ENCODE results near the gene MARCHF9. TPM values are rescaled to one million over a fixed set of nuclear protein-coding genes. Genes with fewer than 3 reads are reported as not detected.

MARCHF9 gene
- total and polyA plus RNA-seq, 2 experiments from 2014 or later: 0.18 to 0.97 TPM

- 18 to 22% methylated on average over 13 to 17 of the region's 17 CpGs for WGBS, 2 experiments (ENCODE audit: low coverage in 1 of 2, low lambda C conversion rate in 2 of 2, missing lambda C conversion rate in 2 of 2)
- H3K4me2 ChIP-seq (ENCODE audit: unreplicated experiment): peak overlapping the region; percentile 73
- no peaks in the 10 kb centered on the region for H4K20me1 ChIP-seq (ENCODE audit: insufficient read depth)
- in situ Hi-C loops (cut with MboI): no loop called here
- peaks cover 15% of the 10 kb centered on the region for H3K27me3 ChIP-seq (replicated peaks; ENCODE audit: insufficient read depth)
- no peaks in the 10 kb centered on the region for H3K36me3 ChIP-seq (ENCODE audit: low read depth)
- no peak overlapping the region for H3K27ac ChIP-seq
- peak overlapping the region; percentile 49 for H3K9ac ChIP-seq
- no peak for DNase-seq
- H3F3A ChIP-seq (ENCODE audit: insufficient read depth): peaks cover 4% of the 10 kb centered on the region; the same call in 1 of the 2 replicates
- H3K9me2 ChIP-seq (ENCODE audit: insufficient read depth): no peaks in the 10 kb centered on the region
- no peaks in the 10 kb centered on the region for H3K9me3 ChIP-seq (ENCODE audit: low read depth)
- peak overlapping the region; percentile 65 for H3K4me3 ChIP-seq
- TF ChIP-seq EZH2 (IDR thresholded peaks at IDR 0.05; ENCODE audit: insufficient read depth, poor library complexity, severe bottlenecking) (no peak), EZH2phosphoT487 (IDR thresholded peaks at IDR 0.05; ENCODE audit: insufficient read depth, low read depth) (no peak)
- peak overlapping the region; percentile 68 for H2AFZ ChIP-seq
- H3K4me1 ChIP-seq (ENCODE audit: insufficient read depth): 0 out of 2 replicates have a peak, but pooled peaks cover 9% of the 10 kb centered on the region
- no peaks in the 10 kb centered on the region for H3K79me2 ChIP-seq (ENCODE audit: insufficient read depth)
Observed at GRCh38 chr12:57764662-57765002, 9.7 kb downstream of the MARCHF9 start.

- in situ Hi-C loops (cut with MboI): no loop called here
- WGBS, 2 experiments (ENCODE audit: low coverage in 1 of 2, low lambda C conversion rate in 2 of 2, missing lambda C conversion rate in 2 of 2): 1 to 4% methylated on average over 38 to 57 of the region's 60 CpGs
- Histone ChIP-seq H3K9ac (peak overlapping the region; percentile 49), H3K4me3 (peak overlapping the region; percentile 65), H3K27me3 (replicated peaks; ENCODE audit: insufficient read depth) (peaks cover 15% of the 10 kb centered on the region), H3K4me1 (ENCODE audit: insufficient read depth) (0 out of 2 replicates have a peak, but pooled peaks cover 9% of the 10 kb centered on the region), H3K36me3 (ENCODE audit: low read depth) (no peaks in the 10 kb centered on the region), H3F3A (ENCODE audit: insufficient read depth) (peaks cover 4% of the 10 kb centered on the region; the same call in 1 of the 2 replicates), H3K4me2 (ENCODE audit: unreplicated experiment) (peak overlapping the region; percentile 73), H3K79me2 (ENCODE audit: insufficient read depth) (no peaks in the 10 kb centered on the region), H2AFZ (peak overlapping the region; percentile 68), H3K9me3 (ENCODE audit: low read depth) (no peaks in the 10 kb centered on the region), H3K27ac (no peak overlapping the region), H4K20me1 (ENCODE audit: insufficient read depth) (no peaks in the 10 kb centered on the region), H3K9me2 (ENCODE audit: insufficient read depth) (no peaks in the 10 kb centered on the region)
- TF ChIP-seq EZH2phosphoT487 (IDR thresholded peaks at IDR 0.05; ENCODE audit: insufficient read depth, low read depth): 0 out of 2 replicates have a peak, but pooled peaks have one; percentile 35
- TF ChIP-seq EZH2 (IDR thresholded peaks at IDR 0.05; ENCODE audit: insufficient read depth, poor library complexity, severe bottlenecking): peak; percentile 18
- peak; percentile 69 for DNase-seq
Observed at GRCh38 chr12:57765003-57765697, 10.2 kb downstream of the MARCHF9 start.

- DNase-seq: peak; percentile 40
- WGBS, 2 experiments (ENCODE audit: low coverage in 1 of 2, low lambda C conversion rate in 2 of 2, missing lambda C conversion rate in 2 of 2): 3 to 6% methylated on average over 27 to 40 of the region's 40 CpGs
- H3K9me3 ChIP-seq (ENCODE audit: low read depth): no peaks in the 10 kb centered on the region
- in situ Hi-C loops (cut with MboI): no loop called here
- peak overlapping the region; percentile 49 for H3K9ac ChIP-seq
- TF ChIP-seq EZH2phosphoT487 (IDR thresholded peaks at IDR 0.05; ENCODE audit: insufficient read depth, low read depth): peak; percentile 21; the same call in 1 of the 2 replicates
- peak; percentile 60 for TF ChIP-seq EZH2 (IDR thresholded peaks at IDR 0.05; ENCODE audit: insufficient read depth, poor library complexity, severe bottlenecking)
- peaks cover 15% of the 10 kb centered on the region for H3K27me3 ChIP-seq (replicated peaks; ENCODE audit: insufficient read depth)
- no peaks in the 10 kb centered on the region for H3K9me2 ChIP-seq (ENCODE audit: insufficient read depth)
- no peaks in the 10 kb centered on the region for H3K36me3 ChIP-seq (ENCODE audit: low read depth)
- peak overlapping the region; percentile 68 for H2AFZ ChIP-seq
- H3K4me3 ChIP-seq: peak overlapping the region; percentile 65
- H4K20me1 ChIP-seq (ENCODE audit: insufficient read depth): no peaks in the 10 kb centered on the region
- H3K4me1 ChIP-seq (ENCODE audit: insufficient read depth): peaks cover 9% of the 10 kb centered on the region; the same call in 1 of the 2 replicates
- peaks cover 7% of the 10 kb centered on the region for H3K79me2 ChIP-seq (ENCODE audit: insufficient read depth)
- H3K27ac ChIP-seq: no peak overlapping the region
- H3F3A ChIP-seq (ENCODE audit: insufficient read depth): peaks cover 4% of the 10 kb centered on the region; the same call in 1 of the 2 replicates
- peak overlapping the region; percentile 73 for H3K4me2 ChIP-seq (ENCODE audit: unreplicated experiment)
Observed at GRCh38 chr12:57765698-57766463, 11.0 kb downstream of the MARCHF9 start.

GRCh38 chr12:57766464-57767304 lies 11.8 kb downstream of the MARCHF9 start, which contains the start of gene CYP27B1:
TSS of gene CYP27B1 (minus strand) at chr12:57767078. CDS start at chr12:57767041, 37 bp downstream.
- WGBS, 2 experiments (ENCODE audit: low coverage in 1 of 2, low lambda C conversion rate in 2 of 2, missing lambda C conversion rate in 2 of 2): 5 to 6% methylated on average over 38 of the region's 38 CpGs
- H3K9ac ChIP-seq: peak within 1 kb of the TSS; percentile 12; the same call in 1 of the 2 replicates
- peak within 1 kb of the TSS; percentile 25; the same call in 1 of the 2 replicates for H2AFZ ChIP-seq
- peak within 1 kb of the TSS; percentile 73 for H3K4me2 ChIP-seq (ENCODE audit: unreplicated experiment)
- peak within 1 kb of the TSS; percentile 65 for H3K4me3 ChIP-seq
- no peaks in the 10 kb centered on the region for H3K9me3 ChIP-seq (ENCODE audit: low read depth)
- peaks cover 12% of the 10 kb centered on the region; the same call in 1 of the 2 replicates for H3K4me1 ChIP-seq (ENCODE audit: insufficient read depth)
- no peaks in the 10 kb centered on the region for H4K20me1 ChIP-seq (ENCODE audit: insufficient read depth)
- H3K9me2 ChIP-seq (ENCODE audit: insufficient read depth): no peaks in the 10 kb centered on the region
- peaks cover 15% of the 10 kb centered on the region for H3K27me3 ChIP-seq (replicated peaks; ENCODE audit: insufficient read depth)
- no peak within 1 kb of the TSS for H3K27ac ChIP-seq
- no peaks in the 10 kb centered on the region for H3K36me3 ChIP-seq (ENCODE audit: low read depth)
- H3K79me2 ChIP-seq (ENCODE audit: insufficient read depth): peaks cover 13% of the 10 kb centered on the region
- H3F3A ChIP-seq (ENCODE audit: insufficient read depth): peaks cover 4% of the 10 kb centered on the region; the same call in 1 of the 2 replicates
- peak; percentile 52 for DNase-seq
- in situ Hi-C loops (cut with MboI): no loop called here
- TF ChIP-seq EZH2 (IDR thresholded peaks at IDR 0.05; ENCODE audit: insufficient read depth, poor library complexity, severe bottlenecking) (no peak), EZH2phosphoT487 (IDR thresholded peaks at IDR 0.05; ENCODE audit: insufficient read depth, low read depth) (no peak)
